GM23338 (cell line): ENCODE measurements around the gene TAS2R1. TPM values are rescaled to one million over a fixed set of nuclear protein-coding genes. Genes with fewer than 3 reads are reported as not detected.

Experiments used
- ATAC-seq: fragments of 200-7000 bp; cut with Tn5 transposase; 3 replicates; pipeline ENCODE4 v1.9.1; 2020
- DNase-seq: peaks from one replicate; pipeline ENCODE4 v3.0.0-alpha.2; 2015; ENCODE audit warnings: low spot score
- H2AFZ ChIP-seq: fragments of 200-600 bp; sonication (generic); 2 replicates; pipeline ENCODE4 v1.8.0; 2016; ENCODE audit warnings: antibody characterized with exemption, mild to moderate bottlenecking, moderate library complexity
- H3F3A ChIP-seq: fragments of 200-600 bp; sonication (generic); replicated peaks from 2 replicates; pipeline ENCODE4 v1.8.0; 2017; ENCODE audit warnings: antibody characterized with exemption, mixed run types, low read depth
- H3K27ac ChIP-seq: fragments of 200-600 bp; sonication (generic); 2 replicates; pipeline ENCODE4 v1.6.1; 2016; ENCODE audit warnings: low read depth
- H3K27me3 ChIP-seq: fragments of 200-600 bp; sonication (generic); 2 replicates; pipeline ENCODE4 v1.8.0; 2016; ENCODE audit warnings: mild to moderate bottlenecking, mixed run types, moderate library complexity; ENCODE audit not compliant: insufficient read depth
- H3K36me3 ChIP-seq: fragments of 200-600 bp; sonication (generic); 2 replicates; pipeline ENCODE4 v1.8.0; 2016; ENCODE audit warnings: mild to moderate bottlenecking; ENCODE audit not compliant: insufficient read depth
- H3K4me1 ChIP-seq: fragments of 200-600 bp; sonication (generic); 2 replicates; pipeline ENCODE4 v1.8.0; 2016; ENCODE audit warnings: mild to moderate bottlenecking, moderate library complexity; ENCODE audit not compliant: insufficient read depth
- H3K4me2 ChIP-seq: fragments of 200-600 bp; sonication (generic); 2 replicates; pipeline ENCODE4 v1.7.1; 2017; ENCODE audit warnings: mixed run types
- H3K4me3 ChIP-seq: fragments of 200-600 bp; sonication (generic); 2 replicates; pipeline ENCODE4 v1.6.1; 2016; ENCODE audit warnings: mixed run types
- H3K79me2 ChIP-seq: fragments of 200-600 bp; sonication (generic); replicated peaks from 2 replicates; pipeline ENCODE4 v1.8.0; 2017; ENCODE audit warnings: mild to moderate bottlenecking; ENCODE audit not compliant: insufficient read depth
- H3K9me2 ChIP-seq: fragments of 200-600 bp; sonication (generic); 2 replicates; pipeline ENCODE4 v1.8.0; 2017; ENCODE audit not compliant: insufficient read depth
- H4K20me1 ChIP-seq: fragments of 200-600 bp; sonication (generic); replicated peaks from 2 replicates; pipeline ENCODE4 v1.8.0; 2017; ENCODE audit warnings: mild to moderate bottlenecking; ENCODE audit not compliant: insufficient read depth
- H3K27ac Mint-ChIP-seq: 2 replicates; pipeline ENCODE4 v1.8.0; 2020; ENCODE audit warnings: inconsistent platforms, mild to moderate bottlenecking, moderate library complexity, mixed read lengths
- H3K27me3 Mint-ChIP-seq: 3 replicates; pipeline ENCODE4 v1.8.0; 2022; ENCODE audit warnings: low read depth, mild to moderate bottlenecking, moderate library complexity, mixed read lengths, inconsistent platforms; ENCODE audit not compliant: insufficient read depth, poor library complexity
- H3K36me3 Mint-ChIP-seq: 3 replicates; pipeline ENCODE4 v1.8.0; 2021; ENCODE audit warnings: low read depth, mild to moderate bottlenecking, inconsistent platforms, moderate library complexity, mixed read lengths
- H3K4me1 Mint-ChIP-seq: 3 replicates; pipeline ENCODE4 v1.8.0; 2020; ENCODE audit warnings: mild to moderate bottlenecking, inconsistent platforms, mixed read lengths
- H3K4me3 Mint-ChIP-seq: 3 replicates; pipeline ENCODE4 v1.8.0; 2021; ENCODE audit warnings: moderate library complexity, mild to moderate bottlenecking, inconsistent platforms, mixed read lengths
- H3K9me3 Mint-ChIP-seq: 3 replicates; pipeline ENCODE4 v1.8.0; 2020; ENCODE audit warnings: moderate library complexity, mild to moderate bottlenecking, inconsistent platforms, mixed read lengths
- CREB1 ChIP-seq: fragments of 250-450 bp; sonication (Bioruptor Pico); IDR thresholded peaks from 2 replicates; pipeline ENCODE4 v1.5.0; 2020; ENCODE audit warnings: low read depth, mild to moderate bottlenecking, moderate library complexity
- EZH2 ChIP-seq: fragments of 200-600 bp; sonication (generic); IDR thresholded peaks from one replicate; pipeline ENCODE4 v1.8.0; 2017; ENCODE audit warnings: antibody characterized with exemption, mild to moderate bottlenecking, low read depth; ENCODE audit not compliant: unreplicated experiment
- EZH2phosphoT487 ChIP-seq: fragments of 200-600 bp; sonication (generic); IDR thresholded peaks from one replicate; pipeline ENCODE4 v1.8.1; 2018; ENCODE audit warnings: antibody characterized with exemption; ENCODE audit not compliant: unreplicated experiment
- JUNB ChIP-seq: IDR thresholded peaks from one replicate; pipeline ENCODE4 v1.6.1; 2016; ENCODE audit warnings: antibody characterized with exemption; ENCODE audit not compliant: unreplicated experiment
- NANOG ChIP-seq: IDR thresholded peaks from 2 replicates; pipeline ENCODE4 v1.6.1; 2016; ENCODE audit warnings: antibody characterized with exemption, borderline replicate concordance
- POLR2AphosphoS5 ChIP-seq: IDR thresholded peaks from 2 replicates; pipeline ENCODE4 v1.6.1; 2016; ENCODE audit warnings: antibody characterized with exemption, low read depth
- STAT1 ChIP-seq: IDR thresholded peaks from one replicate; pipeline ENCODE4 v1.6.1; 2016; ENCODE audit warnings: antibody characterized with exemption; ENCODE audit not compliant: unreplicated experiment
- ZNF114 ChIP-seq: fragments of 250-450 bp; sonication (Bioruptor Pico); IDR thresholded peaks from 2 replicates; pipeline ENCODE4 v1.5.0; 2020; ENCODE audit warnings: mild to moderate bottlenecking, moderate library complexity
- ZNF331 ChIP-seq: fragments of 250-450 bp; sonication (Bioruptor Pico); IDR thresholded peaks from 2 replicates; pipeline ENCODE4 v1.5.0; 2020; ENCODE audit warnings: low read depth, mild to moderate bottlenecking, moderate library complexity
- polyA plus RNA-seq: library from polyadenylated mRNA; unstranded; fragments of >200 nt; fragmentation: Nextera tagmentation; extraction: Ambion mirVana; gene quantifications from 2 replicates; pipeline ENCODE4 v1.2.1, GENCODE V29; 2016
- total RNA-seq: library from RNA; depleted of rRNA; stranded (reverse); fragments of >200 nt; shearing (Covaris generic); gene quantifications from 2 replicates; pipeline ENCODE4 v1.2.3, GENCODE V29; 2014
- TF ChIP-seq, protein P1 (sequence below): IDR thresholded peaks from 2 replicates; pipeline ENCODE4 v1.6.1; 2016; ENCODE audit warnings: antibody characterized with exemption
- TF ChIP-seq, protein P2 (sequence below): IDR thresholded peaks from one replicate; pipeline ENCODE4 v1.6.1; 2018; ENCODE audit warnings: antibody characterized with exemption; ENCODE audit not compliant: unreplicated experiment
- TF ChIP-seq, protein P3 (sequence below): fragments of 250-450 bp; sonication (Bioruptor Pico); IDR thresholded peaks from 2 replicates; pipeline ENCODE4 v1.5.0; 2020; ENCODE audit warnings: mild to moderate bottlenecking, moderate library complexity
- TF ChIP-seq, protein P4 (sequence below), 2 experiments: fragments of 200-600 bp in 1 of 2; sonication (generic) in 1 of 2; conservative IDR thresholded peaks; 2 replicates each; pipeline versions ENCODE4 v1.5.1 to v1.6.1; 2016 to 2017; ENCODE audit warnings: antibody characterized with exemption in 2 of 2, low read depth in 2 of 2, mild to moderate bottlenecking in 2 of 2, moderate library complexity in 1 of 2

TAS2R1 gene
- total and polyA plus RNA-seq, 2 experiments from 2014 or later, result 0.19 TPM; not detected in 1

DNA sequence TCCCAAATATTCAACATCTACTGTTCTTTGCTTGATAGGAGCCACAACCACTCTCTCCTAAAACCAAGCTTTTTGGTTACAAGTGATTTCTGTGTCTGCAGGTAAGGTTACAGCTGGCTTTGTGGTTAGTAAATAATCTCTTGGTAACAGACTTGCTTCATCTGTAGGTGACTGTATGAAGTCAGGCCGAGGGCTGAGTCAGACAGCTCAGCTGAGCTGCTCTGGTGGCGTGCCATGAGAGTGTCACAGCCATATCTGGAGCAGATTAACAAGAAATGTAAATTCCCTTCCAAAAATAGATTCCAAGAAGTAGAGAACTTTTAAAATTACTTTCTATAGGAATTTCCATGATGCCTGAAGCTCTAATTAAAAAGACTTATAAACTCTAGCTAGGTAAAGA, 23.7 kb upstream of the TAS2R1 start:
- TF ChIP-seq NANOG (no peak), EZH2 (no peak), ZNF114 (CRISPR knock-in tag) (no peak), POLR2AphosphoS5 (no peak), JUNB (no peak), EZH2phosphoT487 (no peak), STAT1 (no peak), CREB1 (CRISPR knock-in tag) (no peak), ZNF331 (no peak)
- TF ChIP-seq, protein P1, sequence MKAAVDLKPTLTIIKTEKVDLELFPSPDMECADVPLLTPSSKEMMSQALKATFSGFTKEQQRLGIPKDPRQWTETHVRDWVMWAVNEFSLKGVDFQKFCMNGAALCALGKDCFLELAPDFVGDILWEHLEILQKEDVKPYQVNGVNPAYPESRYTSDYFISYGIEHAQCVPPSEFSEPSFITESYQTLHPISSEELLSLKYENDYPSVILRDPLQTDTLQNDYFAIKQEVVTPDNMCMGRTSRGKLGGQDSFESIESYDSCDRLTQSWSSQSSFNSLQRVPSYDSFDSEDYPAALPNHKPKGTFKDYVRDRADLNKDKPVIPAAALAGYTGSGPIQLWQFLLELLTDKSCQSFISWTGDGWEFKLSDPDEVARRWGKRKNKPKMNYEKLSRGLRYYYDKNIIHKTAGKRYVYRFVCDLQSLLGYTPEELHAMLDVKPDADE, result no peak
- TF ChIP-seq, protein P2, sequence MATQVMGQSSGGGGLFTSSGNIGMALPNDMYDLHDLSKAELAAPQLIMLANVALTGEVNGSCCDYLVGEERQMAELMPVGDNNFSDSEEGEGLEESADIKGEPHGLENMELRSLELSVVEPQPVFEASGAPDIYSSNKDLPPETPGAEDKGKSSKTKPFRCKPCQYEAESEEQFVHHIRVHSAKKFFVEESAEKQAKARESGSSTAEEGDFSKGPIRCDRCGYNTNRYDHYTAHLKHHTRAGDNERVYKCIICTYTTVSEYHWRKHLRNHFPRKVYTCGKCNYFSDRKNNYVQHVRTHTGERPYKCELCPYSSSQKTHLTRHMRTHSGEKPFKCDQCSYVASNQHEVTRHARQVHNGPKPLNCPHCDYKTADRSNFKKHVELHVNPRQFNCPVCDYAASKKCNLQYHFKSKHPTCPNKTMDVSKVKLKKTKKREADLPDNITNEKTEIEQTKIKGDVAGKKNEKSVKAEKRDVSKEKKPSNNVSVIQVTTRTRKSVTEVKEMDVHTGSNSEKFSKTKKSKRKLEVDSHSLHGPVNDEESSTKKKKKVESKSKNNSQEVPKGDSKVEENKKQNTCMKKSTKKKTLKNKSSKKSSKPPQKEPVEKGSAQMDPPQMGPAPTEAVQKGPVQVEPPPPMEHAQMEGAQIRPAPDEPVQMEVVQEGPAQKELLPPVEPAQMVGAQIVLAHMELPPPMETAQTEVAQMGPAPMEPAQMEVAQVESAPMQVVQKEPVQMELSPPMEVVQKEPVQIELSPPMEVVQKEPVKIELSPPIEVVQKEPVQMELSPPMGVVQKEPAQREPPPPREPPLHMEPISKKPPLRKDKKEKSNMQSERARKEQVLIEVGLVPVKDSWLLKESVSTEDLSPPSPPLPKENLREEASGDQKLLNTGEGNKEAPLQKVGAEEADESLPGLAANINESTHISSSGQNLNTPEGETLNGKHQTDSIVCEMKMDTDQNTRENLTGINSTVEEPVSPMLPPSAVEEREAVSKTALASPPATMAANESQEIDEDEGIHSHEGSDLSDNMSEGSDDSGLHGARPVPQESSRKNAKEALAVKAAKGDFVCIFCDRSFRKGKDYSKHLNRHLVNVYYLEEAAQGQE, result no peak
- TF ChIP-seq, protein P3, sequence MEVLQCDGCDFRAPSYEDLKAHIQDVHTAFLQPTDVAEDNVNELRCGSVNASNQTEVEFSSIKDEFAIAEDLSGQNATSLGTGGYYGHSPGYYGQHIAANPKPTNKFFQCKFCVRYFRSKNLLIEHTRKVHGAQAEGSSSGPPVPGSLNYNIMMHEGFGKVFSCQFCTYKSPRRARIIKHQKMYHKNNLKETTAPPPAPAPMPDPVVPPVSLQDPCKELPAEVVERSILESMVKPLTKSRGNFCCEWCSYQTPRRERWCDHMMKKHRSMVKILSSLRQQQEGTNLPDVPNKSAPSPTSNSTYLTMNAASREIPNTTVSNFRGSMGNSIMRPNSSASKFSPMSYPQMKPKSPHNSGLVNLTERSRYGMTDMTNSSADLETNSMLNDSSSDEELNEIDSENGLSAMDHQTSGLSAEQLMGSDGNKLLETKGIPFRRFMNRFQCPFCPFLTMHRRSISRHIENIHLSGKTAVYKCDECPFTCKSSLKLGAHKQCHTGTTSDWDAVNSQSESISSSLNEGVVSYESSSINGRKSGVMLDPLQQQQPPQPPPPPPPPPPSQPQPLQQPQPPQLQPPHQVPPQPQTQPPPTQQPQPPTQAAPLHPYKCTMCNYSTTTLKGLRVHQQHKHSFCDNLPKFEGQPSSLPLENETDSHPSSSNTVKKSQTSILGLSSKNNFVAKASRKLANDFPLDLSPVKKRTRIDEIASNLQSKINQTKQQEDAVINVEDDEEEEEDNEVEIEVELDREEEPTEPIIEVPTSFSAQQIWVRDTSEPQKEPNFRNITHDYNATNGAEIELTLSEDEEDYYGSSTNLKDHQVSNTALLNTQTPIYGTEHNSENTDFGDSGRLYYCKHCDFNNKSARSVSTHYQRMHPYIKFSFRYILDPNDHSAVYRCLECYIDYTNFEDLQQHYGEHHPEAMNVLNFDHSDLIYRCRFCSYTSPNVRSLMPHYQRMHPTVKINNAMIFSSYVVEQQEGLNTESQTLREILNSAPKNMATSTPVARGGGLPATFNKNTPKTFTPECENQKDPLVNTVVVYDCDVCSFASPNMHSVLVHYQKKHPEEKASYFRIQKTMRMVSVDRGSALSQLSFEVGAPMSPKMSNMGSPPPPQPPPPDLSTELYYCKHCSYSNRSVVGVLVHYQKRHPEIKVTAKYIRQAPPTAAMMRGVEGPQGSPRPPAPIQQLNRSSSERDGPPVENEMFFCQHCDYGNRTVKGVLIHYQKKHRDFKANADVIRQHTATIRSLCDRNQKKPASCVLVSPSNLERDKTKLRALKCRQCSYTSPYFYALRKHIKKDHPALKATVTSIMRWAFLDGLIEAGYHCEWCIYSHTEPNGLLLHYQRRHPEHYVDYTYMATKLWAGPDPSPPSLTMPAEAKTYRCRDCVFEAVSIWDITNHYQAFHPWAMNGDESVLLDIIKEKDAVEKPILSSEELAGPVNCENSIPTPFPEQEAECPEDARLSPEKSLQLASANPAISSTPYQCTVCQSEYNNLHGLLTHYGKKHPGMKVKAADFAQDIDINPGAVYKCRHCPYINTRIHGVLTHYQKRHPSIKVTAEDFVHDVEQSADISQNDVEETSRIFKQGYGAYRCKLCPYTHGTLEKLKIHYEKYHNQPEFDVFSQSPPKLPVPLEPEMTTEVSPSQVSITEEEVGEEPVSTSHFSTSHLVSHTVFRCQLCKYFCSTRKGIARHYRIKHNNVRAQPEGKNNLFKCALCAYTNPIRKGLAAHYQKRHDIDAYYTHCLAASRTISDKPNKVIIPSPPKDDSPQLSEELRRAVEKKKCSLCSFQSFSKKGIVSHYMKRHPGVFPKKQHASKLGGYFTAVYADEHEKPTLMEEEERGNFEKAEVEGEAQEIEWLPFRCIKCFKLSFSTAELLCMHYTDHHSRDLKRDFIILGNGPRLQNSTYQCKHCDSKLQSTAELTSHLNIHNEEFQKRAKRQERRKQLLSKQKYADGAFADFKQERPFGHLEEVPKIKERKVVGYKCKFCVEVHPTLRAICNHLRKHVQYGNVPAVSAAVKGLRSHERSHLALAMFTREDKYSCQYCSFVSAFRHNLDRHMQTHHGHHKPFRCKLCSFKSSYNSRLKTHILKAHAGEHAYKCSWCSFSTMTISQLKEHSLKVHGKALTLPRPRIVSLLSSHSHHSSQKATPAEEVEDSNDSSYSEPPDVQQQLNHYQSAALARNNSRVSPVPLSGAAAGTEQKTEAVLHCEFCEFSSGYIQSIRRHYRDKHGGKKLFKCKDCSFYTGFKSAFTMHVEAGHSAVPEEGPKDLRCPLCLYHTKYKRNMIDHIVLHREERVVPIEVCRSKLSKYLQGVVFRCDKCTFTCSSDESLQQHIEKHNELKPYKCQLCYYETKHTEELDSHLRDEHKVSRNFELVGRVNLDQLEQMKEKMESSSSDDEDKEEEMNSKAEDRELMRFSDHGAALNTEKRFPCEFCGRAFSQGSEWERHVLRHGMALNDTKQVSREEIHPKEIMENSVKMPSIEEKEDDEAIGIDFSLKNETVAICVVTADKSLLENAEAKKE (CRISPR knock-in tag), result no peak
- TF ChIP-seq, protein P4, sequence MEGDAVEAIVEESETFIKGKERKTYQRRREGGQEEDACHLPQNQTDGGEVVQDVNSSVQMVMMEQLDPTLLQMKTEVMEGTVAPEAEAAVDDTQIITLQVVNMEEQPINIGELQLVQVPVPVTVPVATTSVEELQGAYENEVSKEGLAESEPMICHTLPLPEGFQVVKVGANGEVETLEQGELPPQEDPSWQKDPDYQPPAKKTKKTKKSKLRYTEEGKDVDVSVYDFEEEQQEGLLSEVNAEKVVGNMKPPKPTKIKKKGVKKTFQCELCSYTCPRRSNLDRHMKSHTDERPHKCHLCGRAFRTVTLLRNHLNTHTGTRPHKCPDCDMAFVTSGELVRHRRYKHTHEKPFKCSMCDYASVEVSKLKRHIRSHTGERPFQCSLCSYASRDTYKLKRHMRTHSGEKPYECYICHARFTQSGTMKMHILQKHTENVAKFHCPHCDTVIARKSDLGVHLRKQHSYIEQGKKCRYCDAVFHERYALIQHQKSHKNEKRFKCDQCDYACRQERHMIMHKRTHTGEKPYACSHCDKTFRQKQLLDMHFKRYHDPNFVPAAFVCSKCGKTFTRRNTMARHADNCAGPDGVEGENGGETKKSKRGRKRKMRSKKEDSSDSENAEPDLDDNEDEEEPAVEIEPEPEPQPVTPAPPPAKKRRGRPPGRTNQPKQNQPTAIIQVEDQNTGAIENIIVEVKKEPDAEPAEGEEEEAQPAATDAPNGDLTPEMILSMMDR (conservative IDR thresholded peaks at IDR 0.05; ENCODE audit: low read depth in 2 of 2), result no peak
- H3K27ac ChIP-seq, result no peak overlapping the region

More for the DNA sequence above, 23.7 kb upstream of the TAS2R1 start:
- DNase-seq (no peak), ATAC-seq (no peak)
- no peaks in the 10 kb centered on the region for H3K4me1 ChIP-seq
- no peaks in the 10 kb centered on the region for H4K20me1 ChIP-seq
- H3K36me3 ChIP-seq, result no peaks in the 10 kb centered on the region
- no peaks in the 10 kb centered on the region for H3K9me3 Mint-ChIP-seq
- no peaks in the 10 kb centered on the region for H3K27me3 Mint-ChIP-seq
- no peak overlapping the region for H3K4me3 Mint-ChIP-seq
- no peak overlapping the region for H3K4me2 ChIP-seq
- 0 out of 2 replicates have a peak, but pooled peaks cover 5% of the 10 kb centered on the region for H3K9me2 ChIP-seq
- H2AFZ ChIP-seq, result no peak overlapping the region
- no peaks in the 10 kb centered on the region for H3K27me3 ChIP-seq
- no peak overlapping the region for H3K27ac Mint-ChIP-seq
- H3K4me3 ChIP-seq, result no peak overlapping the region
- H3F3A ChIP-seq, result no peaks in the 10 kb centered on the region
- H3K4me1 Mint-ChIP-seq, result no peaks in the 10 kb centered on the region
- H3K79me2 ChIP-seq, result no peaks in the 10 kb centered on the region
- no peaks in the 10 kb centered on the region for H3K36me3 Mint-ChIP-seq
